Pancreas (tissue), 10 donors: ENCODE results near the gene INTS11. TPM values are rescaled to one million over a fixed set of nuclear protein-coding genes. Genes with fewer than 3 reads are reported as not detected.

Source experiments
- ATAC-seq, 4 donors: fragments of 200-7000 bp; cut with Tn5 transposase; one replicate each; pipeline versions ENCODE4 v1.8.0 to v1.9.1; 2020; ENCODE audit warnings: mild to moderate bottlenecking in 4 of 4, moderate library complexity in 4 of 4
- DNase-seq, 6 donors: peaks; one replicate each; pipeline ENCODE4 v3.0.0-alpha.2; 2020
- FAIRE-seq: peaks from 2 replicates; lab custom pipeline; 2012; peaks lifted over from hg19 to GRCh38; lab: Jason Lieb, UNC
- H3K27ac ChIP-seq, 4 donors: fragments of 200-600 bp; sonication (generic); 1 replicate in 3 of 4; 2 replicates in 1 of 4; pipeline versions ENCODE4 v1.5.0 to v1.8.0; 2020
- H3K27me3 ChIP-seq, 4 donors: fragments of 200-600 bp; one replicate each; pipeline ENCODE4 v1.8.0; 2021
- H3K36me3 ChIP-seq, 3 donors: fragments of 200-600 bp; sonication (generic) in 1 of 3; one replicate each; pipeline versions ENCODE4 v1.5.0 to v1.8.0; 2020 to 2021
- H3K4me1 ChIP-seq, 3 donors: fragments of 200-600 bp; one replicate each; pipeline ENCODE4 v1.8.0; 2021
- H3K4me3 ChIP-seq, 4 donors: fragments of 200-600 bp; sonication (generic) in 2 of 4; one replicate each; pipeline versions ENCODE4 v1.5.0 to v1.8.0; 2020 to 2021
- H3K9me3 ChIP-seq, 4 donors: fragments of 200-600 bp; one replicate each; pipeline ENCODE4 v1.8.0; 2021
- CTCF ChIP-seq, 4 donors: fragments of 200-600 bp; sonication (generic) in 3 of 4; IDR thresholded peaks; one replicate each; pipeline versions ENCODE4 v1.5.0 to v1.8.0; 2021; ENCODE audit warnings: antibody characterized with exemption in 4 of 4
- WGBS, 2 donors: extraction: QIAGEN DNeasy Blood & Tissue Kit; methylation state at CpG; one replicate each; pipeline ENCODE4 v1.1.7; 2013; 5-methylcytosine and 5-hydroxymethylcytosine counted together
- intact Hi-C, 3 donors: fragments of 100-400 bp; cut with DNase I; formaldehyde crosslinking; loops; one replicate each; pipeline versions ENCODE4 v1.11.1 to v1.14.2; 2022
- polyA plus RNA-seq, 2 donors: library from polyadenylated mRNA; stranded (reverse); fragments of 200-250 nt; gene quantifications; one replicate each; pipeline ENCODE4 v1.2.3, GENCODE V29; 2013
- total RNA-seq, 6 donors: library from RNA; stranded (reverse); fragmentation: NEBNext Ultra II Directional in 4 of 6; extraction: Animal tissue kit (Norgen Biotek cat#: 25700) in 4 of 6; gene quantifications; one replicate each; pipeline versions ENCODE4 v1.2.1 to v1.2.4, GENCODE V29; 2021 to 2023
- donor health status: healthy with polysubstance abuse.
- donor health status: DM: no; HTN: no; CAD: no; lungs with moderate emphysema.
- donor health status: DM: no; HTN: no; CAD: no.
- donor health status: control.
- donor health status: control.
- donor health status: Bipolar disorder and iron deficiency.
- donor health status: DM: yes; HTN: yes; CAD: no.
- donor health status: DM: no; HTN: no; CAD: no.
- donor health status: DM: no; HTN: no; CAD: no.
- donor health status: DM: yes; HTN: yes; CAD: no.

The INTS11 gene
- total and polyA plus RNA-seq, 8 donors = 33.4 to 311 (median 58.9) TPM

- ATAC-seq (no peak), DNase-seq (no peak), FAIRE-seq (no peak)
- Histone ChIP-seq H3K4me3 (no peak overlapping the region), H3K4me1 (peaks cover 5 to 13% (median 11%) of the 10 kb centered on the region in 3 donors), H3K9me3 (no peaks in the 10 kb centered on the region), H3K27me3 (no peaks in the 10 kb centered on the region), H3K36me3 (no peaks in the 10 kb centered on the region), H3K27ac (no peak overlapping the region)
- 92 to 96% methylated on average over 16 to 17 of the region's 17 CpGs for whole genome bisulfite sequencing, 2 donors
- TF ChIP-seq CTCF (IDR thresholded peaks at IDR 0.05) = no peak
- intact Hi-C loops = no loop called here
These were observed 45.4 kb downstream of the INTS11 start for GRCh38 chr1:1279028-1279427.

- TF ChIP-seq CTCF (IDR thresholded peaks at IDR 0.05) = no peak
- intact Hi-C loops = no loop called here
- H3K4me1 ChIP-seq = peaks cover 5 to 13% (median 11%) of the 10 kb centered on the region in 3 donors
- WGBS, 2 donors = 92 to 95% methylated on average over 13 of the region's 13 CpGs
- no peak for FAIRE-seq
- no peak for ATAC-seq
- H3K36me3 ChIP-seq = no peaks in the 10 kb centered on the region
- H3K27me3 ChIP-seq = no peaks in the 10 kb centered on the region
- no peaks in the 10 kb centered on the region for H3K9me3 ChIP-seq
- H3K27ac ChIP-seq = no peak overlapping the region
- no peak overlapping the region for H3K4me3 ChIP-seq
- no peak for DNase-seq
These were observed 45.8 kb downstream of the INTS11 start for GRCh38 chr1:1278620-1279019.

GRCh38 chr1:1275836-1276235 lies 48.6 kb downstream of the INTS11 start:
- Histone ChIP-seq H3K9me3 (no peaks in the 10 kb centered on the region), H3K36me3 (no peaks in the 10 kb centered on the region), H3K27ac (no peak overlapping the region), H3K4me3 (no peak overlapping the region), H3K27me3 (no peaks in the 10 kb centered on the region), H3K4me1 (peaks cover 7 to 21% (median 12%) of the 10 kb centered on the region in 3 donors)
- ATAC-seq (no peak), FAIRE-seq (no peak), DNase-seq (no peak)
- TF ChIP-seq CTCF (IDR thresholded peaks at IDR 0.05) = no peak
- 78 to 83% methylated on average over 9 of the region's 9 CpGs for WGBS, 2 donors
- intact Hi-C loops = no loop called here

GRCh38 chr1:1274931-1275431 lies 49.5 kb downstream of the INTS11 start:
- Histone ChIP-seq H3K9me3 (no peaks in the 10 kb centered on the region), H3K4me3 (no peak overlapping the region), H3K36me3 (no peaks in the 10 kb centered on the region), H3K27ac (no peak overlapping the region), H3K4me1 (peaks cover 10 to 21% (median 14%) of the 10 kb centered on the region in 3 donors), H3K27me3 (no peaks in the 10 kb centered on the region)
- DNase-seq (peak in 1 of 6 donors; percentile 76), ATAC-seq (no peak), FAIRE-seq (no peak)
- 86 to 87% methylated on average over 15 of the region's 15 CpGs for WGBS, 2 donors
- no peak for TF ChIP-seq CTCF (IDR thresholded peaks at IDR 0.05)
- intact Hi-C loops = no loop called here

- ATAC-seq (peak in 1 of 4 donors; percentile 4), DNase-seq (peak in 1 of 6 donors; percentile 84), FAIRE-seq (no peak)
- Histone ChIP-seq H3K27me3 (no peaks in the 10 kb centered on the region), H3K9me3 (no peaks in the 10 kb centered on the region), H3K4me1 (peaks cover 10 to 21% (median 14%) of the 10 kb centered on the region in 3 donors), H3K36me3 (no peaks in the 10 kb centered on the region), H3K27ac (peak overlapping the region in 3 of 4 donors; percentile 35 to 61 (median 37)), H3K4me3 (peak overlapping the region; percentile 95 to 98 (median 96))
- intact Hi-C loops = no loop called here
- WGBS, 2 donors = 21 to 22% methylated on average over 31 of the region's 31 CpGs
- no peak for TF ChIP-seq CTCF (IDR thresholded peaks at IDR 0.05)
These were observed 50.0 kb downstream of the INTS11 start for GRCh38 chr1:1274299-1274930.
